ENCODE results near the gene CFAP300.

DNA sequence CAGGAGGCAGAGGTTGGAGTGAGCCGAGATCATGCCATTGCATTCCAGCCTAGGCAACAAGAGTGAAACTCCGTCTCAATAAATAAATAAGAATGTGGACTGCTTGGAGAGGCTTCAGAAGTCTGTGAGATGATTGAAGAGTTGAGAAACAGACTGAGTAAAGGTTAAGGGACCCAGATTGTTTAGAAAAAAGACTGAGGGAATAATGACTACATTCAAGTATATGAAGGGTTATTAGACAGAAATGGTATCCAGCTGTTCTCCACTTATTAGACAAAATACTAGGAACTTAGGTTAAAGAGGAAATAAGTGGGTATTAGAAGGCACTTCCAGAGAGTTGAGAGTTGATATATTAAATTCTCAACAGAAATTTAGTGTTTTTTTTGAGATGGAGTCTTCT lies 52.5 kb downstream of the CFAP300 start:
- TF ChIP-seq, protein P1, sequence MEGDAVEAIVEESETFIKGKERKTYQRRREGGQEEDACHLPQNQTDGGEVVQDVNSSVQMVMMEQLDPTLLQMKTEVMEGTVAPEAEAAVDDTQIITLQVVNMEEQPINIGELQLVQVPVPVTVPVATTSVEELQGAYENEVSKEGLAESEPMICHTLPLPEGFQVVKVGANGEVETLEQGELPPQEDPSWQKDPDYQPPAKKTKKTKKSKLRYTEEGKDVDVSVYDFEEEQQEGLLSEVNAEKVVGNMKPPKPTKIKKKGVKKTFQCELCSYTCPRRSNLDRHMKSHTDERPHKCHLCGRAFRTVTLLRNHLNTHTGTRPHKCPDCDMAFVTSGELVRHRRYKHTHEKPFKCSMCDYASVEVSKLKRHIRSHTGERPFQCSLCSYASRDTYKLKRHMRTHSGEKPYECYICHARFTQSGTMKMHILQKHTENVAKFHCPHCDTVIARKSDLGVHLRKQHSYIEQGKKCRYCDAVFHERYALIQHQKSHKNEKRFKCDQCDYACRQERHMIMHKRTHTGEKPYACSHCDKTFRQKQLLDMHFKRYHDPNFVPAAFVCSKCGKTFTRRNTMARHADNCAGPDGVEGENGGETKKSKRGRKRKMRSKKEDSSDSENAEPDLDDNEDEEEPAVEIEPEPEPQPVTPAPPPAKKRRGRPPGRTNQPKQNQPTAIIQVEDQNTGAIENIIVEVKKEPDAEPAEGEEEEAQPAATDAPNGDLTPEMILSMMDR (IDR thresholded peaks at IDR 0.05; ENCODE audit: low read depth, low read length), result no peak
- no peak for TF ChIP-seq EZH2phosphoT487 (IDR thresholded peaks at IDR 0.05; ENCODE audit: low read depth)
